ENCODE measurements around the gene FBXW8.

DNA sequence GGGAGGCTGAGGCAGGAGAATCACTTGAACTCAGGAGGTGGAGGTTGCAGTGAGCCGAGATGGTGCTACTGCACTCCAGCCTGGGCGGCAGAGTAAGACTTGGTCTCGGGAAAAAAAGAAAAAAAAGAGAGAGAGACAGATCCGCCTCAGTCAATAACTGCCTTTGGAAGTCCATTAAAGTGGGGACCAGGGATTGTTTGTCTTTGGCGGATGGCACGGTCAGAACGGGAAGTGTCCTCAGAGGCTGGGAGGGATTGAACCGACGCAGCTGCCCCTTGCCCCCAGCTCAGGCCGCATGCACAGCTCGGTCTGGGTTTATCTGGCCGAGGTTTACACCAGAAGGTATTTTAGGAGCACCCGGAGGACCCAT lies 134.0 kb downstream of the FBXW8 start:
- TF ChIP-seq, protein P1, sequence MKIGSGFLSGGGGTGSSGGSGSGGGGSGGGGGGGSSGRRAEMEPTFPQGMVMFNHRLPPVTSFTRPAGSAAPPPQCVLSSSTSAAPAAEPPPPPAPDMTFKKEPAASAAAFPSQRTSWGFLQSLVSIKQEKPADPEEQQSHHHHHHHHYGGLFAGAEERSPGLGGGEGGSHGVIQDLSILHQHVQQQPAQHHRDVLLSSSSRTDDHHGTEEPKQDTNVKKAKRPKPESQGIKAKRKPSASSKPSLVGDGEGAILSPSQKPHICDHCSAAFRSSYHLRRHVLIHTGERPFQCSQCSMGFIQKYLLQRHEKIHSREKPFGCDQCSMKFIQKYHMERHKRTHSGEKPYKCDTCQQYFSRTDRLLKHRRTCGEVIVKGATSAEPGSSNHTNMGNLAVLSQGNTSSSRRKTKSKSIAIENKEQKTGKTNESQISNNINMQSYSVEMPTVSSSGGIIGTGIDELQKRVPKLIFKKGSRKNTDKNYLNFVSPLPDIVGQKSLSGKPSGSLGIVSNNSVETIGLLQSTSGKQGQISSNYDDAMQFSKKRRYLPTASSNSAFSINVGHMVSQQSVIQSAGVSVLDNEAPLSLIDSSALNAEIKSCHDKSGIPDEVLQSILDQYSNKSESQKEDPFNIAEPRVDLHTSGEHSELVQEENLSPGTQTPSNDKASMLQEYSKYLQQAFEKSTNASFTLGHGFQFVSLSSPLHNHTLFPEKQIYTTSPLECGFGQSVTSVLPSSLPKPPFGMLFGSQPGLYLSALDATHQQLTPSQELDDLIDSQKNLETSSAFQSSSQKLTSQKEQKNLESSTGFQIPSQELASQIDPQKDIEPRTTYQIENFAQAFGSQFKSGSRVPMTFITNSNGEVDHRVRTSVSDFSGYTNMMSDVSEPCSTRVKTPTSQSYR (CRISPR knock-in tag; IDR thresholded peaks at IDR 0.05), result no peak
- TF ChIP-seq, protein P2, sequence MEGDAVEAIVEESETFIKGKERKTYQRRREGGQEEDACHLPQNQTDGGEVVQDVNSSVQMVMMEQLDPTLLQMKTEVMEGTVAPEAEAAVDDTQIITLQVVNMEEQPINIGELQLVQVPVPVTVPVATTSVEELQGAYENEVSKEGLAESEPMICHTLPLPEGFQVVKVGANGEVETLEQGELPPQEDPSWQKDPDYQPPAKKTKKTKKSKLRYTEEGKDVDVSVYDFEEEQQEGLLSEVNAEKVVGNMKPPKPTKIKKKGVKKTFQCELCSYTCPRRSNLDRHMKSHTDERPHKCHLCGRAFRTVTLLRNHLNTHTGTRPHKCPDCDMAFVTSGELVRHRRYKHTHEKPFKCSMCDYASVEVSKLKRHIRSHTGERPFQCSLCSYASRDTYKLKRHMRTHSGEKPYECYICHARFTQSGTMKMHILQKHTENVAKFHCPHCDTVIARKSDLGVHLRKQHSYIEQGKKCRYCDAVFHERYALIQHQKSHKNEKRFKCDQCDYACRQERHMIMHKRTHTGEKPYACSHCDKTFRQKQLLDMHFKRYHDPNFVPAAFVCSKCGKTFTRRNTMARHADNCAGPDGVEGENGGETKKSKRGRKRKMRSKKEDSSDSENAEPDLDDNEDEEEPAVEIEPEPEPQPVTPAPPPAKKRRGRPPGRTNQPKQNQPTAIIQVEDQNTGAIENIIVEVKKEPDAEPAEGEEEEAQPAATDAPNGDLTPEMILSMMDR (IDR thresholded peaks at IDR 0.05), result no peak
- no peak for TF ChIP-seq ESRRA (CRISPR knock-in tag; IDR thresholded peaks at IDR 0.05; ENCODE audit: borderline replicate concordance)
- TF ChIP-seq NR1H2 (CRISPR knock-in tag; IDR thresholded peaks at IDR 0.05), result no peak
- TF ChIP-seq, protein P3, sequence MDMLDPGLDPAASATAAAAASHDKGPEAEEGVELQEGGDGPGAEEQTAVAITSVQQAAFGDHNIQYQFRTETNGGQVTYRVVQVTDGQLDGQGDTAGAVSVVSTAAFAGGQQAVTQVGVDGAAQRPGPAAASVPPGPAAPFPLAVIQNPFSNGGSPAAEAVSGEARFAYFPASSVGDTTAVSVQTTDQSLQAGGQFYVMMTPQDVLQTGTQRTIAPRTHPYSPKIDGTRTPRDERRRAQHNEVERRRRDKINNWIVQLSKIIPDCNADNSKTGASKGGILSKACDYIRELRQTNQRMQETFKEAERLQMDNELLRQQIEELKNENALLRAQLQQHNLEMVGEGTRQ (CRISPR knock-in tag; IDR thresholded peaks at IDR 0.05), result no peak
- no peak for TF ChIP-seq ELF4 (CRISPR knock-in tag; IDR thresholded peaks at IDR 0.05; ENCODE audit: low read depth)
- TF ChIP-seq, protein P4, sequence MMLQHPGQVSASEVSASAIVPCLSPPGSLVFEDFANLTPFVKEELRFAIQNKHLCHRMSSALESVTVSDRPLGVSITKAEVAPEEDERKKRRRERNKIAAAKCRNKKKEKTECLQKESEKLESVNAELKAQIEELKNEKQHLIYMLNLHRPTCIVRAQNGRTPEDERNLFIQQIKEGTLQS (CRISPR knock-in tag; conservative IDR thresholded peaks at IDR 0.05), result no peak
- no peak for TF ChIP-seq ZNF416 (CRISPR knock-in tag; IDR thresholded peaks at IDR 0.05)
- no peak for TF ChIP-seq SP1 (CRISPR knock-in tag; conservative IDR thresholded peaks at IDR 0.05)

Measured in WTC11 (cell line).